Panc1 (cell line): ENCODE data around the gene CRYGN.

Experiments used
- CTCF ChIP-seq: fragments of 450-650 bp; IDR thresholded peaks from 2 replicates; pipeline ENCODE4 v1.5.1; 2017; ENCODE audit warnings: mild to moderate bottlenecking
- TCF7L2 ChIP-seq: IDR thresholded peaks from 2 replicates; pipeline ENCODE4 v1.6.1; 2011; ENCODE audit warnings: mild to moderate bottlenecking, low read depth, low read length, inconsistent platforms

GRCh38 chr7:151456276-151456675 lies 16.3 kb upstream of the CRYGN start:
- TF ChIP-seq CTCF: no peak
- no peak for TF ChIP-seq TCF7L2
